Spleen (tissue), 11 donors: ENCODE data around the gene PARD6G. TPM values are rescaled to one million over a fixed set of nuclear protein-coding genes. Genes with fewer than 3 reads are reported as not detected.
"Not testable (repeated sequence)": the region's sequence is repeated elsewhere in the genome, so short reads cannot be mapped to it uniquely, and the experiment has no call there.

Experiments used
- DNase-seq: peaks from one replicate; pipeline ENCODE4 v3.0.0-alpha.2; 2020
- H3K27ac ChIP-seq, 8 donors: fragments of 200-600 bp; sonication (generic) in 7 of 8; 1 replicate in 4 of 8; 2 replicates in 4 of 8; pipeline versions ENCODE4 v1.5.0 to v1.8.0; 2016 to 2021; ENCODE audit warnings: inconsistent platforms in 4 of 8, mild to moderate bottlenecking in 4 of 8, moderate library complexity in 1 of 8
- H3K27me3 ChIP-seq, 7 donors: fragments of 200-600 bp; sonication (generic) in 6 of 7; replicated peaks in 1 of 7; 1 replicate in 4 of 7; 2 replicates in 3 of 7; pipeline versions ENCODE4 v1.5.0 to v1.8.0; 2016 to 2021; ENCODE audit warnings: inconsistent platforms in 3 of 7, mild to moderate bottlenecking in 1 of 7
- H3K36me3 ChIP-seq, 6 donors: fragments of 200-600 bp; sonication (generic) in 5 of 6; 1 replicate in 4 of 6; 2 replicates in 2 of 6; pipeline versions ENCODE4 v1.5.0 to v1.8.0; 2016 to 2021; ENCODE audit warnings: inconsistent platforms in 2 of 6
- H3K4me1 ChIP-seq, 6 donors: fragments of 200-600 bp; sonication (generic) in 5 of 6; 1 replicate in 3 of 6; 2 replicates in 3 of 6; pipeline versions ENCODE4 v1.5.0 to v1.8.0; 2016 to 2021; ENCODE audit warnings: inconsistent platforms in 3 of 6
- H3K4me3 ChIP-seq, 8 donors: fragments of 200-600 bp; sonication (generic) in 7 of 8; 1 replicate in 4 of 8; 2 replicates in 4 of 8; pipeline versions ENCODE4 v1.5.0 to v1.8.0; 2016 to 2021; ENCODE audit warnings: inconsistent platforms in 4 of 8, mild to moderate bottlenecking in 4 of 8, moderate library complexity in 2 of 8
- H3K9me3 ChIP-seq, 8 donors: fragments of 200-600 bp; sonication (generic) in 7 of 8; 1 replicate in 4 of 8; 2 replicates in 4 of 8; pipeline versions ENCODE4 v1.5.0 to v1.8.0; 2016 to 2021; ENCODE audit warnings: inconsistent platforms in 4 of 8
- POLR2A ChIP-seq, 3 donors: fragments of 450-650 bp; IDR thresholded peaks; one replicate each; pipeline ENCODE4 v1.5.1; 2017; ENCODE audit warnings: antibody characterized with exemption in 3 of 3, mild to moderate bottlenecking in 1 of 3
- POLR2AphosphoS5 ChIP-seq, 3 donors: sonication (generic); formaldehyde crosslinking; IDR thresholded peaks; one replicate each; pipeline ENCODE4 v1.5.1; 2017; ENCODE audit warnings: antibody characterized with exemption in 3 of 3
- WGBS, 5 donors: extraction: QIAGEN DNeasy Blood & Tissue Kit in 3 of 5; methylation state at CpG; one replicate each; pipeline versions ENCODE4 v1.1.5 to v1.1.7; 2013 to 2018; 5-methylcytosine and 5-hydroxymethylcytosine counted together
- intact Hi-C: fragments of 100-400 bp; cut with DNase I; formaldehyde crosslinking; loops from one replicate; pipeline ENCODE4 v1.15.0; 2023; ENCODE audit warnings: low total_unique reads
- polyA plus RNA-seq, 3 donors: library from polyadenylated mRNA; stranded (reverse); fragments of 200-250 nt; gene quantifications; one replicate each; pipeline ENCODE4 v1.2.1, GENCODE V29; 2013
- total RNA-seq, 7 donors: library from RNA; depleted of rRNA in 3 of 7; stranded (reverse); fragments of >200 nt in 3 of 7; fragmentation: NEBNext Ultra II Directional in 4 of 7; extraction: Animal tissue kit (Norgen Biotek cat#: 25700) in 4 of 7; gene quantifications; one replicate each; pipeline versions ENCODE4 v1.1.0 to v1.2.1, GENCODE V29; 2016 to 2021
- TF ChIP-seq, protein P1 (sequence below), 11 experiments: fragments of 200-600 bp in 7 of 11; fragments of 450-650 bp in 4 of 11; sonication (generic) in 4 of 11; IDR thresholded peaks in 8 of 11; conservative IDR thresholded peaks in 3 of 11; 1 replicate in 7 of 11; 2 replicates in 4 of 11; pipeline versions ENCODE4 v1.4.0 to v1.8.0; 2016 to 2021; ENCODE audit warnings: antibody characterized with exemption in 11 of 11, inconsistent platforms in 4 of 11, mild to moderate bottlenecking in 1 of 11
- donor health status: healthy with polysubstance abuse.
- donor health status: DM: no; HTN: no; CAD: no; lungs with moderate emphysema.
- donor health status: DM: no; HTN: no; CAD: no.
- donor health status: Bipolar disorder and iron deficiency.
- donor health status: healthy.
- donor health status: DM: no; HTN: no; CAD: no.
- donor health status: DM: yes; HTN: yes; CAD: no.

Gene PARD6G
- total and polyA plus RNA-seq, 10 donors, result 0.30 to 6.8 (median 2.4) TPM

DNA sequence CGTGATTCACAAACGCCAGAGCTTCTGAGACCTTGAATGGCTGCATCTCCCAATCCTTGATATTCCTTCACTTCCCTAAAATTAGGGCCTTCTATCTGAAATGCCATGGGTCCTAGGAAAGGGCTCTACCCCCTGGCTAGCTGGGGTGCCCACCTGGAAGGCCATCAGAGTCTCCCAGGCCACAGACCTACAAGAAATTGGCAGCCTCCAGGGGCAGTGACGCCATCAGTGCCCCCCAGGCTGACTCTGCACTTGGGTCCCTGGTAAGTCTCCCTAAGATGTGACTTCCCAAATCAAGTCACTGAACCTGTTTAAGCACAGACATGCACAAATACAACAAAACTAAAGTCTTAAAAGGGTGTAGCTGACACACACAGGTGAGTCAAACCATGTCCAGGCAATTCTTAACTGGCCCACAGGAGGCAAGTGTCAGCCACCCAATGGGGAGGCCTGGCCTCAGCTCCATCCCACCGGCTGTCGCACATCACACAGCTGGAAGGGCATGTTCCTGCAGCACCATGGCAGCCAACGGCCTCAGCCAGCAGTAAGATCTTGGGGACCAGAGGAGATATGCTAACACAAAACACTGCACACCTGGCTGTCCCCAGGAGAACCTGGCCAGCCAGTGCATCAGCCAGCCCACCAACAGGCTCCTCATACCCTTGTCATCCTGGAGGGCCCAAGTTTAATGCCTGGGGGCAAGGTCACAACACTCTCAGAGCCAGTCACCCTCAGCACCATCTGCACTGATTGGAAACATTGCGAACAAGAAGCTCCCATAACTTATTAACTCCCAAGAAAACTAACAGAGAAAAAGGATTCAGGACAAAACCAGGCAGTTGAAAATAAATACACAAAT lies 5.2 kb downstream of the PARD6G start:
- no peak for DNase-seq
- WGBS, 5 donors, result 86 to 94% (median 89%) methylated on average over 7 of the region's 7 CpGs

GRCh38 chr18:80239830-80240229 lies 7.5 kb downstream of the PARD6G start:
- Histone ChIP-seq H3K9me3 (no peaks in the 10 kb centered on the region), H3K4me1 (no peaks in the 10 kb centered on the region), H3K27ac (no peak overlapping the region), H3K4me3 (no peak overlapping the region), H3K36me3 (no peaks in the 10 kb centered on the region), H3K27me3 (peaks cover 0 to 18% (median 0%) of the 10 kb centered on the region in 7 donors)
- no peak for DNase-seq
- 70 to 79% (median 77%) methylated on average over 5 of the region's 5 CpGs for WGBS, 5 donors
- TF ChIP-seq, protein P1, sequence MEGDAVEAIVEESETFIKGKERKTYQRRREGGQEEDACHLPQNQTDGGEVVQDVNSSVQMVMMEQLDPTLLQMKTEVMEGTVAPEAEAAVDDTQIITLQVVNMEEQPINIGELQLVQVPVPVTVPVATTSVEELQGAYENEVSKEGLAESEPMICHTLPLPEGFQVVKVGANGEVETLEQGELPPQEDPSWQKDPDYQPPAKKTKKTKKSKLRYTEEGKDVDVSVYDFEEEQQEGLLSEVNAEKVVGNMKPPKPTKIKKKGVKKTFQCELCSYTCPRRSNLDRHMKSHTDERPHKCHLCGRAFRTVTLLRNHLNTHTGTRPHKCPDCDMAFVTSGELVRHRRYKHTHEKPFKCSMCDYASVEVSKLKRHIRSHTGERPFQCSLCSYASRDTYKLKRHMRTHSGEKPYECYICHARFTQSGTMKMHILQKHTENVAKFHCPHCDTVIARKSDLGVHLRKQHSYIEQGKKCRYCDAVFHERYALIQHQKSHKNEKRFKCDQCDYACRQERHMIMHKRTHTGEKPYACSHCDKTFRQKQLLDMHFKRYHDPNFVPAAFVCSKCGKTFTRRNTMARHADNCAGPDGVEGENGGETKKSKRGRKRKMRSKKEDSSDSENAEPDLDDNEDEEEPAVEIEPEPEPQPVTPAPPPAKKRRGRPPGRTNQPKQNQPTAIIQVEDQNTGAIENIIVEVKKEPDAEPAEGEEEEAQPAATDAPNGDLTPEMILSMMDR (IDR thresholded peaks at IDR 0.05 in 8 of 11, conservative IDR thresholded peaks at IDR 0.05 in 3 of 11), result no peak
- TF ChIP-seq POLR2AphosphoS5 (IDR thresholded peaks at IDR 0.05) (no peak), POLR2A (IDR thresholded peaks at IDR 0.05) (no peak)
- intact Hi-C loops, result no loop called here

More for the DNA sequence above, 5.2 kb downstream of the PARD6G start:
- no peaks in the 10 kb centered on the region for H3K36me3 ChIP-seq
- peaks cover 4 to 15% (median 13%) of the 10 kb centered on the region in 6 donors for H3K4me1 ChIP-seq
- intact Hi-C loops, result no loop called here
- TF ChIP-seq POLR2A (IDR thresholded peaks at IDR 0.05) (no peak), POLR2AphosphoS5 (IDR thresholded peaks at IDR 0.05) (no peak)
- TF ChIP-seq, protein P1 (IDR thresholded peaks at IDR 0.05 in 8 of 11, conservative IDR thresholded peaks at IDR 0.05 in 3 of 11), result no peak
- no peak overlapping the region for H3K27ac ChIP-seq
- H3K9me3 ChIP-seq, result no peaks in the 10 kb centered on the region
- no peak overlapping the region for H3K4me3 ChIP-seq
- H3K27me3 ChIP-seq, result peaks cover 0 to 41% (median 16%) of the 10 kb centered on the region in 7 donors

GRCh38 chr18:80238651-80239260 lies 8.6 kb downstream of the PARD6G start:
- no peak overlapping the region for H3K4me3 ChIP-seq
- peaks cover 0 to 14% (median 0%) of the 10 kb centered on the region in 7 donors for H3K27me3 ChIP-seq
- H3K27ac ChIP-seq, result no peak overlapping the region
- 72 to 79% (median 78%) methylated on average over 12 of the region's 12 CpGs for WGBS, 5 donors
- intact Hi-C loops, result no loop called here
- TF ChIP-seq POLR2AphosphoS5 (IDR thresholded peaks at IDR 0.05), result no peak
- TF ChIP-seq POLR2A (IDR thresholded peaks at IDR 0.05), result no peak
- TF ChIP-seq, protein P1 (IDR thresholded peaks at IDR 0.05 in 8 of 11, conservative IDR thresholded peaks at IDR 0.05 in 3 of 11), result no peak
- no peaks in the 10 kb centered on the region for H3K9me3 ChIP-seq
- no peaks in the 10 kb centered on the region for H3K36me3 ChIP-seq
- no peaks in the 10 kb centered on the region for H3K4me1 ChIP-seq
- no peak for DNase-seq

DNA sequence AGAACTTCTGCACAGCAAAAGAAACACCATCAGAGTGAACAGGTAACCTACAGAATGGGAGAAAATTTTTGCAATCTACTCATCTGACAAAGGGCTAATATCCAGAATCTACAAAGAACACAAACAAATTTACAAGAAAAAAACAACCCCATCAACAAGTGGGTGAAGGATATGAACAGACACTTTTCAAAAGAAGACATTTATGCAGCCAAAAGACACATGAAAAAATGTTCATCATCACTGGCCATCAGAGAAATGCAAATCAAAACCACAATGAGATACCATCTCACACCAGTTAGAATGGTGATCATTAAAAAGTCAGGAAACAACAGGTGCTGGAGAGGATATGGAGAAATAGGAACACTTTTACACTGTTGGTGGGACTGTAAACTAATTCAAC lies 9.8 kb downstream of the PARD6G start:
- H3K9me3 ChIP-seq, H3K4me1 ChIP-seq, H3K27ac ChIP-seq, H3K4me3 ChIP-seq, DNase-seq, H3K36me3 ChIP-seq, intact Hi-C loops: not testable (repeated sequence)
- peaks cover 0 to 13% (median 0%) of the 10 kb centered on the region in 7 donors for H3K27me3 ChIP-seq
